ENCODE measurements around the gene RESF1.

The RESF1 gene

GRCh38 chr12:31928246-31929026 is 30.8 kb upstream of the RESF1 start:
- H2BK120ac ChIP-seq (ENCODE audit: low read depth, low read length): no peak overlapping the region
- H2AK5ac ChIP-seq (ENCODE audit: low read length): no peak overlapping the region
- WGBS (ENCODE audit: extremely low coverage, insufficient coverage, low lambda C conversion rate): no CpG with 5 or more reads among the region's 8 CpGs
- H3K4me3 ChIP-seq (ENCODE audit: low read length): no peak overlapping the region
- no peak overlapping the region for H3K56ac ChIP-seq (ENCODE audit: low read length)
- H2BK15ac ChIP-seq (replicated peaks; ENCODE audit: low read depth): no peak overlapping the region
- no peak overlapping the region for H4K5ac ChIP-seq (ENCODE audit: low read length)
- H3K18ac ChIP-seq (ENCODE audit: low read length): no peak overlapping the region
- no peak overlapping the region for H3K23ac ChIP-seq (ENCODE audit: low read length)
- H3K79me1 ChIP-seq (ENCODE audit: low read length): no peaks in the 10 kb centered on the region
- no peak overlapping the region for H2BK5ac ChIP-seq (ENCODE audit: low read length)
- H3K4ac ChIP-seq (ENCODE audit: low read depth, low read length): no peak overlapping the region
- DNase-seq: no peak
- no peaks in the 10 kb centered on the region for H3K79me2 ChIP-seq (ENCODE audit: control insufficient read depth, insufficient read depth, low read length)
- H3K27ac ChIP-seq (ENCODE audit: low read depth, low read length): no peak overlapping the region
- no peaks in the 10 kb centered on the region for H3K36me3 ChIP-seq (ENCODE audit: control insufficient read depth, insufficient read depth, low read length)
- H3K9ac ChIP-seq (ENCODE audit: low read length): no peak overlapping the region
- no peaks in the 10 kb centered on the region for H3K27me3 ChIP-seq (ENCODE audit: insufficient read depth, low read length, poor library complexity)
- no peak overlapping the region for H3K4me2 ChIP-seq (ENCODE audit: low read length)
- H3K4me1 ChIP-seq (ENCODE audit: control insufficient read depth, low read depth, low read length): no peaks in the 10 kb centered on the region
- no peak overlapping the region for H4K8ac ChIP-seq (ENCODE audit: low read depth, low read length)

GRCh38 chr12:31929027-31929526 is 30.1 kb upstream of the RESF1 start:
- H3K4me3 ChIP-seq (ENCODE audit: low read length): no peak overlapping the region
- WGBS (ENCODE audit: extremely low coverage, insufficient coverage, low lambda C conversion rate): no CpG with 5 or more reads among the region's 5 CpGs
- no peak overlapping the region for H2BK15ac ChIP-seq (replicated peaks; ENCODE audit: low read depth)
- H2BK5ac ChIP-seq (ENCODE audit: low read length): no peak overlapping the region
- no peak overlapping the region for H3K9ac ChIP-seq (ENCODE audit: low read length)
- H3K36me3 ChIP-seq (ENCODE audit: control insufficient read depth, insufficient read depth, low read length): no peaks in the 10 kb centered on the region
- no peak for DNase-seq
- no peaks in the 10 kb centered on the region for H3K79me1 ChIP-seq (ENCODE audit: low read length)
- H4K5ac ChIP-seq (ENCODE audit: low read length): no peak overlapping the region
- no peak overlapping the region for H3K4me2 ChIP-seq (ENCODE audit: low read length)
- H3K18ac ChIP-seq (ENCODE audit: low read length): no peak overlapping the region
- no peaks in the 10 kb centered on the region for H3K79me2 ChIP-seq (ENCODE audit: control insufficient read depth, insufficient read depth, low read length)
- H2AK5ac ChIP-seq (ENCODE audit: low read length): no peak overlapping the region
- H4K8ac ChIP-seq (ENCODE audit: low read depth, low read length): no peak overlapping the region
- no peaks in the 10 kb centered on the region for H3K4me1 ChIP-seq (ENCODE audit: control insufficient read depth, low read depth, low read length)
- H3K23ac ChIP-seq (ENCODE audit: low read length): no peak overlapping the region
- no peaks in the 10 kb centered on the region for H3K27me3 ChIP-seq (ENCODE audit: insufficient read depth, low read length, poor library complexity)
- H3K4ac ChIP-seq (ENCODE audit: low read depth, low read length): no peak overlapping the region
- H3K27ac ChIP-seq (ENCODE audit: low read depth, low read length): no peak overlapping the region
- H2BK120ac ChIP-seq (ENCODE audit: low read depth, low read length): no peak overlapping the region
- no peak overlapping the region for H3K56ac ChIP-seq (ENCODE audit: low read length)

GRCh38 chr12:31931796-31932715 is 27.2 kb upstream of the RESF1 start:
- no peak overlapping the region for H3K27ac ChIP-seq (ENCODE audit: low read depth, low read length)
- H3K4ac ChIP-seq (ENCODE audit: low read depth, low read length): no peak overlapping the region
- H4K8ac ChIP-seq (ENCODE audit: low read depth, low read length): no peak overlapping the region
- H3K36me3 ChIP-seq (ENCODE audit: control insufficient read depth, insufficient read depth, low read length): no peaks in the 10 kb centered on the region
- no peak overlapping the region for H3K4me3 ChIP-seq (ENCODE audit: low read length)
- WGBS (ENCODE audit: extremely low coverage, insufficient coverage, low lambda C conversion rate): 100% methylated on average over 1 of the region's 7 CpGs
- no peak overlapping the region for H3K9ac ChIP-seq (ENCODE audit: low read length)
- no peak overlapping the region for H4K5ac ChIP-seq (ENCODE audit: low read length)
- no peaks in the 10 kb centered on the region for H3K27me3 ChIP-seq (ENCODE audit: insufficient read depth, low read length, poor library complexity)
- no peak overlapping the region for H3K56ac ChIP-seq (ENCODE audit: low read length)
- H3K4me2 ChIP-seq (ENCODE audit: low read length): no peak overlapping the region
- no peaks in the 10 kb centered on the region for H3K79me1 ChIP-seq (ENCODE audit: low read length)
- H3K79me2 ChIP-seq (ENCODE audit: control insufficient read depth, insufficient read depth, low read length): no peaks in the 10 kb centered on the region
- no peak overlapping the region for H2BK120ac ChIP-seq (ENCODE audit: low read depth, low read length)
- H3K23ac ChIP-seq (ENCODE audit: low read length): no peak overlapping the region
- H3K18ac ChIP-seq (ENCODE audit: low read length): no peak overlapping the region
- no peak overlapping the region for H2BK5ac ChIP-seq (ENCODE audit: low read length)
- H3K4me1 ChIP-seq (ENCODE audit: control insufficient read depth, low read depth, low read length): no peaks in the 10 kb centered on the region
- DNase-seq: peak; percentile 33
- no peak overlapping the region for H2AK5ac ChIP-seq (ENCODE audit: low read length)
- H2BK15ac ChIP-seq (replicated peaks; ENCODE audit: low read depth): no peak overlapping the region

- Histone ChIP-seq H2BK15ac (replicated peaks; ENCODE audit: low read depth) (no peak overlapping the region), H3K9ac (ENCODE audit: low read length) (no peak overlapping the region), H3K27me3 (ENCODE audit: insufficient read depth, low read length, poor library complexity) (no peaks in the 10 kb centered on the region), H3K36me3 (ENCODE audit: control insufficient read depth, insufficient read depth, low read length) (no peaks in the 10 kb centered on the region), H2BK5ac (ENCODE audit: low read length) (no peak overlapping the region), H3K4me2 (ENCODE audit: low read length) (no peak overlapping the region), H3K27ac (ENCODE audit: low read depth, low read length) (no peak overlapping the region), H3K79me1 (ENCODE audit: low read length) (no peaks in the 10 kb centered on the region), H3K4me1 (ENCODE audit: control insufficient read depth, low read depth, low read length) (no peaks in the 10 kb centered on the region), H3K4ac (ENCODE audit: low read depth, low read length) (no peak overlapping the region), H3K56ac (ENCODE audit: low read length) (no peak overlapping the region), H3K18ac (ENCODE audit: low read length) (no peak overlapping the region), H3K79me2 (ENCODE audit: control insufficient read depth, insufficient read depth, low read length) (no peaks in the 10 kb centered on the region), H2BK120ac (ENCODE audit: low read depth, low read length) (no peak overlapping the region), H2AK5ac (ENCODE audit: low read length) (no peak overlapping the region), H4K5ac (ENCODE audit: low read length) (no peak overlapping the region), H4K8ac (ENCODE audit: low read depth, low read length) (no peak overlapping the region), H3K4me3 (ENCODE audit: low read length) (no peak overlapping the region), H3K23ac (ENCODE audit: low read length) (no peak overlapping the region)
- WGBS (ENCODE audit: extremely low coverage, insufficient coverage, low lambda C conversion rate): no CpG with 5 or more reads among the region's 4 CpGs
- no peak for DNase-seq
Measured at GRCh38 chr12:31944299-31944698, 14.9 kb upstream of the RESF1 start.

GRCh38 chr12:31947971-31948370 is 11.2 kb upstream of the RESF1 start:
- no peak overlapping the region for H4K8ac ChIP-seq (ENCODE audit: low read depth, low read length)
- H3K4me1 ChIP-seq (ENCODE audit: control insufficient read depth, low read depth, low read length): no peaks in the 10 kb centered on the region
- H3K79me2 ChIP-seq (ENCODE audit: control insufficient read depth, insufficient read depth, low read length): no peaks in the 10 kb centered on the region
- no peak overlapping the region for H2BK120ac ChIP-seq (ENCODE audit: low read depth, low read length)
- no peak overlapping the region for H3K18ac ChIP-seq (ENCODE audit: low read length)
- H2AK5ac ChIP-seq (ENCODE audit: low read length): no peak overlapping the region
- H3K36me3 ChIP-seq (ENCODE audit: control insufficient read depth, insufficient read depth, low read length): no peaks in the 10 kb centered on the region
- no CpG with 5 or more reads among the region's 6 CpGs for WGBS (ENCODE audit: extremely low coverage, insufficient coverage, low lambda C conversion rate)
- no peak for DNase-seq
- H3K4ac ChIP-seq (ENCODE audit: low read depth, low read length): no peak overlapping the region
- no peak overlapping the region for H3K27ac ChIP-seq (ENCODE audit: low read depth, low read length)
- no peak overlapping the region for H2BK5ac ChIP-seq (ENCODE audit: low read length)
- H2BK15ac ChIP-seq (replicated peaks; ENCODE audit: low read depth): no peak overlapping the region
- no peaks in the 10 kb centered on the region for H3K27me3 ChIP-seq (ENCODE audit: insufficient read depth, low read length, poor library complexity)
- H3K4me3 ChIP-seq (ENCODE audit: low read length): no peak overlapping the region
- no peak overlapping the region for H3K9ac ChIP-seq (ENCODE audit: low read length)
- H3K23ac ChIP-seq (ENCODE audit: low read length): no peak overlapping the region
- no peak overlapping the region for H3K4me2 ChIP-seq (ENCODE audit: low read length)
- no peak overlapping the region for H4K5ac ChIP-seq (ENCODE audit: low read length)
- no peaks in the 10 kb centered on the region for H3K79me1 ChIP-seq (ENCODE audit: low read length)
- no peak overlapping the region for H3K56ac ChIP-seq (ENCODE audit: low read length)
